ENCODE data around the gene ALAS1. TPM values are rescaled to one million over a fixed set of nuclear protein-coding genes. Genes with fewer than 3 reads are reported as not detected.
A peak's percentile ranks its signal among the peaks of the same experiment; 100 is the strongest.

Gene ALAS1
- total RNA-seq, 2 donors from 2014 or later = 13.5 to 63.6 TPM

- H3K36me3 ChIP-seq (replicated peaks in 1 of 2; ENCODE audit: insufficient read depth in 1 of 2, low read depth in 2 of 2) = no peaks in the 10 kb centered on the region
- peak within 1 kb of the TSS; percentile 42 to 88 for H3K4me3 ChIP-seq
- DNase-seq (peak; percentile 67 to 77 (median 75)), ATAC-seq (peak; percentile 75)
- H3K27ac ChIP-seq = peak within 1 kb of the TSS; percentile 70 to 92 (median 84)
- peaks cover 38% of the 10 kb centered on the region for H3K4me1 ChIP-seq
- WGBS, 2 donors = 0 to 1% methylated on average over 8 to 92 of the region's 92 CpGs
- intact Hi-C loops (cut with DNase I) = no loop called here
- H3K9me3 ChIP-seq = no peaks in the 10 kb centered on the region
- peak in 2 of 3 donors; percentile 43 to 64 for TF ChIP-seq POLR2A (IDR thresholded peaks at IDR 0.05)
- TF ChIP-seq, protein P1, sequence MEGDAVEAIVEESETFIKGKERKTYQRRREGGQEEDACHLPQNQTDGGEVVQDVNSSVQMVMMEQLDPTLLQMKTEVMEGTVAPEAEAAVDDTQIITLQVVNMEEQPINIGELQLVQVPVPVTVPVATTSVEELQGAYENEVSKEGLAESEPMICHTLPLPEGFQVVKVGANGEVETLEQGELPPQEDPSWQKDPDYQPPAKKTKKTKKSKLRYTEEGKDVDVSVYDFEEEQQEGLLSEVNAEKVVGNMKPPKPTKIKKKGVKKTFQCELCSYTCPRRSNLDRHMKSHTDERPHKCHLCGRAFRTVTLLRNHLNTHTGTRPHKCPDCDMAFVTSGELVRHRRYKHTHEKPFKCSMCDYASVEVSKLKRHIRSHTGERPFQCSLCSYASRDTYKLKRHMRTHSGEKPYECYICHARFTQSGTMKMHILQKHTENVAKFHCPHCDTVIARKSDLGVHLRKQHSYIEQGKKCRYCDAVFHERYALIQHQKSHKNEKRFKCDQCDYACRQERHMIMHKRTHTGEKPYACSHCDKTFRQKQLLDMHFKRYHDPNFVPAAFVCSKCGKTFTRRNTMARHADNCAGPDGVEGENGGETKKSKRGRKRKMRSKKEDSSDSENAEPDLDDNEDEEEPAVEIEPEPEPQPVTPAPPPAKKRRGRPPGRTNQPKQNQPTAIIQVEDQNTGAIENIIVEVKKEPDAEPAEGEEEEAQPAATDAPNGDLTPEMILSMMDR (IDR thresholded peaks at IDR 0.05) = peak in 6 of 7 experiments; percentile 18 to 53 (median 37)
- no peaks in the 10 kb centered on the region for H3K27me3 ChIP-seq
Measured at GRCh38 chr3:52238761-52239701, 41.1 kb downstream of the ALAS1 start, which contains the start of gene TWF2. TWF2 (minus strand) TSS chr3:52239158; CDS start chr3:52239016, 142 bp downstream.

DNA sequence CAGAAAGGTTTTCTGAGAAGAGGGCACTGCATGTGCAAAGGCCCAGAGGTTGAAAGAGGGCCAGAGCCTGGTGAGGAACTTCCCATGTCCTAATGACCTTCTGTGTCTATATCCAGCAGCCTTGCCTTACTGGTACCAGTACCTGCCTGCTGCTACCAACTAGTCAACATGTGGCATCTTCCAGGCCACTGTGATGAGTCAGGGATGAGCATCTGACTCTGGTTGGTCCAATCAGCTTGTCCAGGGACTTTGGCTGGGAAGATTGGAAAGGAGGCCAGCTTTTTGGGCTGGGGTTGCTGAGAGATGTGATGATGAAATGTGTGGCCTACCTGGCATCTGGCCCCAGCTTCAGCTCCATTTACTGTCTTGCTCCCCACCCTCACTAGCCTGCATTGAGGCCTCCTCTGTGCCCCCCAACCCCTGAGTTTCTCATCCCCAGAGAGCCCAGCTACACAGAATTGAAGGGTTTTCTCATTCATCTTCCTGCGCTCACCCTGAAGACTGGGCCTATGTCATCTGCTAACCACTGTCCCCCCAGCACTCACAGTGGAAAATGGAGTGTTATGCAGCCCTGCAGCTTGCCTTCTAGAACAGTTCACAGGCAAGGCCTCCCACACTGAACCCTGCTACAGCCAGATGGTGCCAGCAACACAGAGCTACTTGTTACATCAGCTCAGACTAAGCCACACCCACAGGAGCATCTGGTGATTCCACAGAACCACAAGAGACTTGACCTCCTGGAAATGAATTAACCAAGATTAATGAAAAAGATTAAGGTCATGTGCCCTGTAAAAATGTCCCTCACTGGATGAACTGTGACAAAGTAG lies 42.3 kb downstream of the ALAS1 start:
- no peaks in the 10 kb centered on the region for H3K9me3 ChIP-seq
- TF ChIP-seq POLR2A (IDR thresholded peaks at IDR 0.05) = no peak
- TF ChIP-seq, protein P1 (IDR thresholded peaks at IDR 0.05) = no peak
- no peak overlapping the region for H3K4me3 ChIP-seq
- H3K4me1 ChIP-seq = peaks cover 42% of the 10 kb centered on the region
- ATAC-seq = no peak
- DNase-seq = peak in 3 of 4 donors; percentile 56 to 78 (median 68)
- intact Hi-C loops (cut with DNase I) = no loop called here
- no peaks in the 10 kb centered on the region for H3K36me3 ChIP-seq (replicated peaks in 1 of 2; ENCODE audit: insufficient read depth in 1 of 2, low read depth in 2 of 2)
- 100% methylated on average over 1 of the region's 1 CpG for WGBS, 2 donors
- peak overlapping the region in 2 of 4 donors; percentile 86 to 92 for H3K27ac ChIP-seq
- H3K27me3 ChIP-seq = no peaks in the 10 kb centered on the region

- intact Hi-C loops (cut with DNase I) = no loop called here
- Histone ChIP-seq H3K4me3 (no peak overlapping the region), H3K27ac (peak overlapping the region in 1 of 4 donors; percentile 92), H3K36me3 (replicated peaks in 1 of 2; ENCODE audit: insufficient read depth in 1 of 2, low read depth in 2 of 2) (no peaks in the 10 kb centered on the region), H3K27me3 (no peaks in the 10 kb centered on the region), H3K9me3 (no peaks in the 10 kb centered on the region), H3K4me1 (peaks cover 46% of the 10 kb centered on the region)
- no peak for DNase-seq
- 70 to 81% methylated on average over 4 of the region's 4 CpGs for WGBS, 2 donors
- TF ChIP-seq, protein P1 (IDR thresholded peaks at IDR 0.05) = no peak
- no peak for TF ChIP-seq POLR2A (IDR thresholded peaks at IDR 0.05)
- ATAC-seq = no peak
Measured at GRCh38 chr3:52240886-52241370, 43.0 kb downstream of the ALAS1 start.

DNA sequence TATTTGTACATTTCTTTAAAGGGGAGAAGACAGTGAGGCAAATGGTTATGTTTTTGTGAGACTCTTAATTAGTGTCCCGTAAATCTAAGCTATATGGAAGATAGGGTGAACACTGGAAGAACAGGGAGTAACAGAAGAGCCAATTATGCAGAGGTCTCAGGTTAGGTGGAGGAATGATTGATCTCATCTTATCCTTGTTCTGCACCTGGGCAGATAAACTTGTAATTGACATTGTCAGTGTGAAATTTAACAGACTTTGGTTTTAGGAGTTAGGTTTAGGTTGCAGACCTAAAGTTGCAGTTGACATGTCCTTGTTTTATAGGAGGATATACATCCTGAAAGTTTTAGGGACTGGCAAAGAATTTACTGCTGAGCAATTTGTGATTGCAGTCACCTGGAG lies 44.1 kb downstream of the ALAS1 start:
- intact Hi-C loops (cut with DNase I) = no loop called here
- no peak overlapping the region for H3K27ac ChIP-seq
- H3K4me3 ChIP-seq = no peak overlapping the region
- WGBS, 2 donors = 84 to 87% methylated on average over 1 of the region's 1 CpG
- H3K9me3 ChIP-seq = no peaks in the 10 kb centered on the region
- no peaks in the 10 kb centered on the region for H3K36me3 ChIP-seq (replicated peaks in 1 of 2; ENCODE audit: insufficient read depth in 1 of 2, low read depth in 2 of 2)
- peaks cover 42% of the 10 kb centered on the region for H3K4me1 ChIP-seq
- ATAC-seq (no peak), DNase-seq (no peak)
- no peaks in the 10 kb centered on the region for H3K27me3 ChIP-seq
- TF ChIP-seq, protein P1 (IDR thresholded peaks at IDR 0.05) = no peak
- TF ChIP-seq POLR2A (IDR thresholded peaks at IDR 0.05) = no peak

Measured in body of pancreas (tissue), 4 donors.